Neural progenitor cell (in vitro differentiated cells): ENCODE measurements around the gene PSMC4. TPM values are rescaled to one million over a fixed set of nuclear protein-coding genes. Genes with fewer than 3 reads are reported as not detected.
A peak's percentile ranks its signal among the peaks of the same experiment; 100 is the strongest.

Experiments
- DNase-seq: peaks from one replicate; pipeline ENCODE4 v3.0.0-alpha.2; 2016; ENCODE audit warnings: low spot score
- H2AFZ ChIP-seq: fragments of 200-600 bp; sonication (generic); replicated peaks from 2 replicates; pipeline ENCODE4 v1.6.1; 2016; ENCODE audit warnings: antibody characterized with exemption
- H3F3A ChIP-seq: fragments of 200-600 bp; sonication (generic); 2 replicates; pipeline ENCODE4 v1.6.1; 2016; ENCODE audit warnings: antibody characterized with exemption, low read depth
- H3K27ac ChIP-seq: fragments of 200-600 bp; sonication (generic); 2 replicates; pipeline ENCODE4 v1.5.1; 2016; ENCODE audit warnings: mild to moderate bottlenecking
- H3K27me3 ChIP-seq: fragments of 200-600 bp; sonication (generic); 2 replicates; pipeline ENCODE4 v1.6.1; 2016; ENCODE audit warnings: mild to moderate bottlenecking, moderate library complexity
- H3K36me3 ChIP-seq: fragments of 200-600 bp; sonication (generic); 2 replicates; pipeline ENCODE4 v1.5.1; 2016
- H3K4me1 ChIP-seq: fragments of 200-600 bp; sonication (generic); 2 replicates; pipeline ENCODE4 v1.6.1; 2016; ENCODE audit warnings: mixed run types
- H3K4me2 ChIP-seq: fragments of 200-600 bp; sonication (generic); 2 replicates; pipeline ENCODE4 v1.6.1; 2016
- H3K4me3 ChIP-seq: fragments of 200-600 bp; sonication (generic); 2 replicates; pipeline ENCODE4 v1.5.1; 2016
- H3K79me2 ChIP-seq: fragments of 200-600 bp; sonication (generic); 2 replicates; pipeline ENCODE4 v1.6.1; 2016; ENCODE audit warnings: low read depth
- H3K9ac ChIP-seq: fragments of 200-600 bp; sonication (generic); 2 replicates; pipeline ENCODE4 v1.6.1; 2016
- H3K9me3 ChIP-seq: fragments of 200-600 bp; sonication (generic); 2 replicates; pipeline ENCODE4 v1.5.1; 2016; ENCODE audit warnings: low read depth
- H4K20me1 ChIP-seq: fragments of 200-600 bp; sonication (generic); 2 replicates; pipeline ENCODE4 v1.6.1; 2016; ENCODE audit warnings: low read depth
- H3K27ac Mint-ChIP-seq: 3 replicates; pipeline ENCODE4 v1.8.0; 2021; ENCODE audit warnings: mixed read lengths
- H3K27me3 Mint-ChIP-seq: 2 replicates; pipeline ENCODE4 v1.8.0; 2022; ENCODE audit warnings: low read depth, mild to moderate bottlenecking, inconsistent platforms, moderate library complexity, mixed read lengths; ENCODE audit not compliant: insufficient read depth
- H3K36me3 Mint-ChIP-seq: 3 replicates; pipeline ENCODE4 v1.8.0; 2021; ENCODE audit warnings: mixed read lengths
- H3K4me1 Mint-ChIP-seq: 3 replicates; pipeline ENCODE4 v1.8.0; 2021; ENCODE audit warnings: mixed read lengths
- H3K4me3 Mint-ChIP-seq: 3 replicates; pipeline ENCODE4 v1.8.0; 2021; ENCODE audit warnings: mild to moderate bottlenecking, moderate library complexity, mixed read lengths
- H3K9me3 Mint-ChIP-seq: 3 replicates; pipeline ENCODE4 v1.8.0; 2020; ENCODE audit warnings: mixed read lengths
- EZH2 ChIP-seq: fragments of 200-600 bp; sonication (generic); IDR thresholded peaks from 2 replicates; pipeline ENCODE4 v1.6.1; 2017; ENCODE audit warnings: antibody characterized with exemption, mild to moderate bottlenecking, moderate library complexity
- EZH2phosphoT487 ChIP-seq: fragments of 200-600 bp; sonication (generic); IDR thresholded peaks from 2 replicates; pipeline ENCODE4 v1.6.1; 2017; ENCODE audit warnings: antibody characterized with exemption
- total RNA-seq: library from RNA; depleted of rRNA; stranded (reverse); fragments of >200 nt; gene quantifications from 2 replicates; pipeline ENCODE4 v1.2.3, GENCODE V29; 2015; ENCODE audit warnings: low replicate concordance
- TF ChIP-seq, protein P1 (sequence below): fragments of 200-600 bp; sonication (generic); IDR thresholded peaks from 2 replicates; pipeline ENCODE4 v1.5.1; 2017; ENCODE audit warnings: antibody characterized with exemption, mild to moderate bottlenecking

Gene PSMC4
- total RNA-seq, 1 donor from 2014 or later: 68.7 TPM

GRCh38 chr19:39942366-39942730, 28.6 kb upstream of the PSMC4 start:
- Mint-ChIP-seq H3K36me3 (no peaks in the 10 kb centered on the region), H3K27ac (peak overlapping the region; percentile 65), H3K27me3 (peaks cover 7% of the 10 kb centered on the region), H3K4me3 (peak overlapping the region; percentile 8), H3K9me3 (peaks cover 15% of the 10 kb centered on the region), H3K4me1 (peaks cover 19% of the 10 kb centered on the region)
- Histone ChIP-seq H3K4me2 (peak overlapping the region; percentile 54), H3K79me2 (no peaks in the 10 kb centered on the region), H3K27ac (peak overlapping the region; percentile 34), H3K9me3 (no peaks in the 10 kb centered on the region), H3K9ac (no peak overlapping the region), H3F3A (peaks cover 12% of the 10 kb centered on the region), H3K4me1 (peaks cover 21% of the 10 kb centered on the region), H2AFZ (no peak overlapping the region), H3K36me3 (no peaks in the 10 kb centered on the region), H4K20me1 (no peaks in the 10 kb centered on the region), H3K27me3 (no peaks in the 10 kb centered on the region), H3K4me3 (no peak overlapping the region)
- TF ChIP-seq, protein P1, sequence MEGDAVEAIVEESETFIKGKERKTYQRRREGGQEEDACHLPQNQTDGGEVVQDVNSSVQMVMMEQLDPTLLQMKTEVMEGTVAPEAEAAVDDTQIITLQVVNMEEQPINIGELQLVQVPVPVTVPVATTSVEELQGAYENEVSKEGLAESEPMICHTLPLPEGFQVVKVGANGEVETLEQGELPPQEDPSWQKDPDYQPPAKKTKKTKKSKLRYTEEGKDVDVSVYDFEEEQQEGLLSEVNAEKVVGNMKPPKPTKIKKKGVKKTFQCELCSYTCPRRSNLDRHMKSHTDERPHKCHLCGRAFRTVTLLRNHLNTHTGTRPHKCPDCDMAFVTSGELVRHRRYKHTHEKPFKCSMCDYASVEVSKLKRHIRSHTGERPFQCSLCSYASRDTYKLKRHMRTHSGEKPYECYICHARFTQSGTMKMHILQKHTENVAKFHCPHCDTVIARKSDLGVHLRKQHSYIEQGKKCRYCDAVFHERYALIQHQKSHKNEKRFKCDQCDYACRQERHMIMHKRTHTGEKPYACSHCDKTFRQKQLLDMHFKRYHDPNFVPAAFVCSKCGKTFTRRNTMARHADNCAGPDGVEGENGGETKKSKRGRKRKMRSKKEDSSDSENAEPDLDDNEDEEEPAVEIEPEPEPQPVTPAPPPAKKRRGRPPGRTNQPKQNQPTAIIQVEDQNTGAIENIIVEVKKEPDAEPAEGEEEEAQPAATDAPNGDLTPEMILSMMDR: no peak
- TF ChIP-seq EZH2: no peak
- no peak for TF ChIP-seq EZH2phosphoT487
- DNase-seq: peak; percentile 26

DNA sequence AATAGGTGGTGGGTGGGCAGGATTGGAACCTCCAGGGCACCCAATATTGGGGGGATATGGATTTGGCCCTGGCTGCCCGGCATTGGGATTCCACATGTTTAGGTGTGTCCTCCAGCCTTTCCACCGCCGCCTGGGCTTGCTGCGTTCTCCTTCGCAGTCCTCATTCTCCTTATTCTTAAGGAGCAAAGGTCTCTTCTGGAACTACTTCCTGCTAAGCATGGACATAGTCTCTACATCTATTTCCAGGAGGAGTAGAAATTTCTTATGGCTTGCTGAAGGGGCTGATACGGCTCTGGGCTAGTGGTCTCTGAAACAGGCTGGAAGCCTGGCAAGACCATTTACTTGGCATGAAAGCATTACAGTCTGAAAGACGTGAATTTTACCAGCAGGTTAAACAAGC, 27.4 kb upstream of the PSMC4 start:
- Histone ChIP-seq H3K9ac (no peak overlapping the region), H3K27ac (no peak overlapping the region), H3K36me3 (no peaks in the 10 kb centered on the region), H3K79me2 (no peaks in the 10 kb centered on the region), H4K20me1 (no peaks in the 10 kb centered on the region), H3K9me3 (no peaks in the 10 kb centered on the region), H3K4me2 (no peak overlapping the region), H2AFZ (no peak overlapping the region), H3F3A (peaks cover 12% of the 10 kb centered on the region), H3K4me3 (no peak overlapping the region), H3K4me1 (peaks cover 21% of the 10 kb centered on the region), H3K27me3 (no peaks in the 10 kb centered on the region)
- Mint-ChIP-seq H3K27me3 (peaks cover 7% of the 10 kb centered on the region), H3K9me3 (peaks cover 15% of the 10 kb centered on the region), H3K27ac (no peak overlapping the region), H3K4me1 (peaks cover 19% of the 10 kb centered on the region), H3K4me3 (no peak overlapping the region), H3K36me3 (no peaks in the 10 kb centered on the region)
- no peak for DNase-seq
- TF ChIP-seq, protein P1: no peak
- no peak for TF ChIP-seq EZH2phosphoT487
- no peak for TF ChIP-seq EZH2

GRCh38 chr19:39946532-39946931, 24.4 kb upstream of the PSMC4 start:
- H3K9me3 Mint-ChIP-seq: no peaks in the 10 kb centered on the region
- H3K27me3 Mint-ChIP-seq: peaks cover 5% of the 10 kb centered on the region
- H3K9me3 ChIP-seq: no peaks in the 10 kb centered on the region
- no peak for DNase-seq
- H4K20me1 ChIP-seq: no peaks in the 10 kb centered on the region
- H3F3A ChIP-seq: peaks cover 7% of the 10 kb centered on the region
- no peak overlapping the region for H3K27ac ChIP-seq
- H2AFZ ChIP-seq: no peak overlapping the region
- peaks cover 15% of the 10 kb centered on the region for H3K4me1 Mint-ChIP-seq
- H3K36me3 ChIP-seq: no peaks in the 10 kb centered on the region
- no peaks in the 10 kb centered on the region for H3K27me3 ChIP-seq
- TF ChIP-seq EZH2phosphoT487 (no peak), EZH2 (no peak)
- TF ChIP-seq, protein P1: no peak
- no peak overlapping the region for H3K4me3 ChIP-seq
- H3K27ac Mint-ChIP-seq: no peak overlapping the region
- no peak overlapping the region for H3K4me3 Mint-ChIP-seq
- H3K4me1 ChIP-seq: peaks cover 14% of the 10 kb centered on the region
- no peaks in the 10 kb centered on the region for H3K36me3 Mint-ChIP-seq
- no peak overlapping the region for H3K9ac ChIP-seq
- H3K4me2 ChIP-seq: no peak overlapping the region
- no peaks in the 10 kb centered on the region for H3K79me2 ChIP-seq
